Thymus (tissue), 2 donors: Measurements from ENCODE around the gene OR2A2. TPM values are rescaled to one million over a fixed set of nuclear protein-coding genes. Genes with fewer than 3 reads are reported as not detected.

ENCODE experiments used
- polyA plus RNA-seq: library from polyadenylated mRNA; stranded (reverse); fragments of 200-250 nt; gene quantifications from one replicate; pipeline ENCODE4 v1.2.3, GENCODE V29; 2013
- total RNA-seq: library from RNA; stranded (reverse); fragments of 120-200 nt; gene quantifications from one replicate; pipeline ENCODE4 v1.2.4, GENCODE V29; 2013
- donor health status: healthy.

OR2A2 gene
- total and polyA plus RNA-seq, 2 donors, result not detected

Other genes with a start within 250 kb of the OR2A2 start
- gene TCAF1, start 207.4 kb upstream of the OR2A2 start, total RNA-seq, result 18.2 TPM
- gene TCAF1, start 207.4 kb upstream of the OR2A2 start, polyA plus RNA-seq, result 13.6 TPM
- not detected for gene OR2F2, start 174.3 kb upstream of the OR2A2 start, total RNA-seq
- not detected for gene OR2F2, start 174.3 kb upstream of the OR2A2 start, polyA plus RNA-seq
- not detected for gene OR2F1, start 154.7 kb upstream of the OR2A2 start, total RNA-seq
- gene OR2F1, start 154.7 kb upstream of the OR2A2 start, polyA plus RNA-seq, result not detected
- not detected for gene OR6B1, start 109.3 kb upstream of the OR2A2 start, total RNA-seq
- not detected for gene OR6B1, start 109.3 kb upstream of the OR2A2 start, polyA plus RNA-seq
- gene OR2A5, start 60.6 kb upstream of the OR2A2 start, total RNA-seq, result not detected
- gene OR2A5, start 60.6 kb upstream of the OR2A2 start, polyA plus RNA-seq, result 0.02 TPM
- gene OR2A25, start 39.8 kb upstream of the OR2A2 start, total RNA-seq, result not detected
- gene OR2A25, start 39.8 kb upstream of the OR2A2 start, polyA plus RNA-seq, result 0.05 TPM
- gene OR2A12, start 23.3 kb upstream of the OR2A2 start, total RNA-seq, result not detected
- not detected for gene OR2A12, start 23.3 kb upstream of the OR2A2 start, polyA plus RNA-seq
- not detected for gene OR2A14, start 13.6 kb downstream of the OR2A2 start, total RNA-seq
- gene OR2A14, start 13.6 kb downstream of the OR2A2 start, polyA plus RNA-seq, result not detected
- gene CTAGE4, start 73.9 kb downstream of the OR2A2 start, total RNA-seq, result 0.28 TPM
- gene CTAGE4, start 73.9 kb downstream of the OR2A2 start, polyA plus RNA-seq, result 0.62 TPM
- gene ARHGEF35, start 86.2 kb downstream of the OR2A2 start, total RNA-seq, result 1.3 TPM
- 8.3 TPM for gene ARHGEF35, start 86.2 kb downstream of the OR2A2 start, polyA plus RNA-seq
- not detected for gene OR2A42, start 130.0 kb downstream of the OR2A2 start, total RNA-seq
- gene OR2A42, start 130.0 kb downstream of the OR2A2 start, polyA plus RNA-seq, result 0.02 TPM
- 0.24 TPM for gene OR2A7, start 155.2 kb downstream of the OR2A2 start, total RNA-seq
- 1.4 TPM for gene OR2A7, start 155.2 kb downstream of the OR2A2 start, polyA plus RNA-seq
- 0.52 TPM for gene CTAGE8, start 159.7 kb downstream of the OR2A2 start, total RNA-seq
- gene CTAGE8, start 159.7 kb downstream of the OR2A2 start, polyA plus RNA-seq, result 3.1 TPM
- under 0.01 TPM for gene OR2A1, start 202.8 kb downstream of the OR2A2 start, total RNA-seq
- gene OR2A1, start 202.8 kb downstream of the OR2A2 start, polyA plus RNA-seq, result 0.07 TPM
- 1.4 TPM for gene ARHGEF5, start 245.8 kb downstream of the OR2A2 start, total RNA-seq
- 5.6 TPM for gene ARHGEF5, start 245.8 kb downstream of the OR2A2 start, polyA plus RNA-seq